Camera-type eye (tissue), 1 donor: ENCODE measurements around the gene POMT1. TPM values are rescaled to one million over a fixed set of nuclear protein-coding genes. Genes with fewer than 3 reads are reported as not detected.

Source experiments
- total RNA-seq: library from RNA; depleted of rRNA; stranded (reverse); fragments of >200 nt; gene quantifications from one replicate; pipeline ENCODE4 v1.2.3, GENCODE V29; 2014

POMT1 gene
- 57.3 TPM for total RNA-seq

GRCh38 chr9:131502781-131503625 lies at the start of gene POMT1:
TSS of gene POMT1 (plus strand) at chr9:131502918. CDS start at chr9:131504219, 1,301 bp downstream.

GRCh38 chr9:131530920-131531832 lies 28.5 kb downstream of the POMT1 start, which contains the start of gene UCK1:
TSS of gene UCK1 (minus strand) at chr9:131531263. CDS start at chr9:131531174, 89 bp downstream.

GRCh38 chr9:131545003-131545785 lies 42.5 kb downstream of the POMT1 start, which contains the start of gene PRRT1B:
TSS of gene PRRT1B (plus strand) at chr9:131545523. CDS start at chr9:131545616, 93 bp downstream.

Other genes starting within 250 kb of the POMT1 start
- 3.8 TPM for gene FAM78A, start 226.4 kb upstream of the POMT1 start, total RNA-seq
- 15.3 TPM for gene PLPP7, start 213.2 kb upstream of the POMT1 start, total RNA-seq
- 230 TPM for gene PRRC2B, start 108.8 kb upstream of the POMT1 start, total RNA-seq
- 29.6 TPM for gene UCK1, start 28.3 kb downstream of the POMT1 start, total RNA-seq
- gene PRRT1B, start 42.6 kb downstream of the POMT1 start, total RNA-seq: not detected
- gene RAPGEF1, start 237.2 kb downstream of the POMT1 start, total RNA-seq: 52.0 TPM